HG02852 (cell line): ENCODE results near the gene TNFAIP8L1.

Experiments
- ATAC-seq: cut with Tn5 transposase; IDR thresholded peaks from one replicate; pipeline ENCODE4 v1.9.1; 2021; ENCODE audit warnings: mild to moderate bottlenecking, moderate library complexity; ENCODE audit not compliant: unreplicated experiment

Gene TNFAIP8L1

DNA sequence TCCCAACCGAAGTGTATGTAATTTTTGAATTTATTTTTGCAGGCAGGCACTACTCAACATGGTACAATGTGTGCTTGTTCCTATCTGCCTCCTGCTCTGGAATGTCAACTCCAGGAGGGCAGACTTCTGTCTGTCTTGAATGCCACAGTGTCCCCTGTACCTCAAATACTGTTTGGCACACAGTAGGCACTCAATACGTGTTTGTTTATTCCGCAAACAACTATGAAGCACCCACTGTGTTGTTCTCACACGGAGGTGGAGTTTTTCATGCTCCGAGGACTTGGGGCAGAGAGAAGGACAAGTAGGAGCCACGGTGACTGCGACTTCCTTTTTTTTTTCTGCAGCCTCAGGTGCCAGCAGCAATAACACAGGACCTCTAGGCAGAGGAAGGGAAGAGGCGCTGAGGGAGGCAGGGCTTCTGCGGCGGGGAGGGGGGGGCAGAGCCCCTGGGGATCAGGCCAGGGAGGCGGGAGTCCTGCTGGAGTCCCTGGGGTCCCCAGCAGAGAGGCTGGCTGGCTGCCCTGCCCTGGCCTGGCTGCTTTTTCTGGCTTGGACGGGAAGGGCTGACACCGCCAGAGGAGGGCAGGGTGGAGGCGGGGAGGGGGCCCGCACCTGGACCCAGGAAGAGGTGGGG, 29.3 kb upstream of the TNFAIP8L1 start:
- no peak for ATAC-seq

DNA sequence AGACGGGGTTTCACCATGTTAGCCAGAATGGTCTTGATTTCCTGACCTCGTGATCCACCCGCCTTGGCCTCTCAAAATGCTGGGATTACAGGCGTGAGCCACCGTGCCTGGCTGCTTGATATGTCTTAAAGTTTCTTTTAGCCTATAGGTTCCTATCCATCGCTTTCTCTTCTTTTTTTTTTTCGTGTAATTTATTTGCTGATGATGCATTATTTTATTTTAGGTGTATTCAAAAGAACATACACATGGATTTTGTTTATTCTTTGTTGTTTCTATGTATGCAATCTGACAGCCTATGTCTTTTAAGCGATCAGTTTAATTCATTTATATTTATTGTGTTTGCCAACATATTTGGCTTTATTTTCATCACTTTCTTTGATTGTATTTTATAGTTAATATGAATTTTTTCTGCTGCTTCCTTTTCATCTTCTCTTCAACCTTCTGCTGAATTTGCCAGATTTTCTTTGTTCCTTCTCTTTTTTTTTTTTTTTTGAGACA, 26.0 kb upstream of the TNFAIP8L1 start:
- ATAC-seq: no peak

DNA sequence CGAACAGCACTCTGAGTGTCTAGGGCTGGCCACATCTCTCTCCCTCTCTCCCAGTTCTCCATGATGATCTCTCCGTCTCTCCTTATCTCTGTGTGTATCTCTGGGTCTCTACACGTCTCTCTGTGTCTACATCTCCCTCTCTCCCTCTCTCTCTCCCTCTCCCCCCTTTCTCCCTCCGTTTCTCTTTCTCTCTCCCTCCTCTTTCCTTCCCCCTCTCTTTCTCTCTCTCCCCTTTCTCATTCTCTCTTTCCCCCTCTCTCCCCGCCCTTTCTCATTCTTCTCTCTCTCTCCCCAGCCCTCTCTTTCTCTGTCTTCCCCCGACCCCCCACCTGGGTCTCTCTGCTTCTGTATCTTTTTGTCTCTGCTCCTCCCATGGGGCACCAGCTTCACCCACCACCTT, 21.3 kb upstream of the TNFAIP8L1 start:
- ATAC-seq: no peak

DNA sequence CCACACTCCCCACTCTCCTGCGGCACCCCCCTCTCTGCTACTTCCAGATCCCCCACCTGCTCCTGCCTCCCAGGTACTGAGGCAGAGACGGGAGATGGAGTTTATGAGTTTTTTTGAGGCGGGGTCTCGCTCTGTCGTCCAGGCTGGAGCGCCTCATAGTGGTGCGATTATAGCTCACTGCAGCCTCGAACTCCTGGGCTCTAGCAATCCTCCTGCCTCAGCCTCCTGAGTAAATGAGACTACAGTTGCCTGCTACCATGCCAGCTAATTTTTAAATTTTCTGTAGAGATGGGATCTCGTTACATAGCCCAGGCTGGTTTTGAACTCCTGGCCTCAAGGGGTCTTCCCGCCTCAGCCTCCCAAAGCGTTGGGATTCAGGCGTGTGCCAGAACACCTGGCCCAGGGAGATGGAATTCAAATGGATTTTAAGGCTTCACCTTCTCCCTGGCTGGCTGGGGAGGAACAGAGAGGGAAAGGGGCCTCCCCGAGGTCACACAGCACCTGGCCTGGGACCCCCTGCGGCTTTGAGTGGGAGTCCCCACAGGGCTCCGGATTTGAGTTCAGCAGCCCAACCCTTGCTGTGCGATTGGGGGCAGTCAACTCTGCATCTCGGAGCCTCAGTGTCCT, 19.5 kb upstream of the TNFAIP8L1 start:
- no peak for ATAC-seq

DNA sequence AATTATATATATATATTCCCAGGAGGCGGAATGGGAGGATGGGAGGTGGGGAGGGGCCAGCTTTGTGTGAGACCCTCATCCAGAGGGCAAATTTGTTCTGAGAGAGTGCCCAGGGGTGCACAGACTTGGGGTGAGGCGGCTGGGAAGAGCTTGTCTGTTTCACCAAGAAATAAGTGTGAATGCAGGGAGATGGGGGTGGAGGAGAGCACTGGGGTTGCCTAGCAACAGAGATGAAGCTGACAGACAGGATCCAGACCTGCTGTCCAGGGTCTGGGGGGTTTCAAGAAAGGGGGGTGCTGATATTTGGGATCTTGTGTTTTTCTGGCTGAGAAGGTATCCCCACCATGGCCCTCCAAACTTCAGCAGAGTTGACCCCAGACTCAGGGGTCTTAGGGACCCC, 18.6 kb upstream of the TNFAIP8L1 start:
- no peak for ATAC-seq

DNA sequence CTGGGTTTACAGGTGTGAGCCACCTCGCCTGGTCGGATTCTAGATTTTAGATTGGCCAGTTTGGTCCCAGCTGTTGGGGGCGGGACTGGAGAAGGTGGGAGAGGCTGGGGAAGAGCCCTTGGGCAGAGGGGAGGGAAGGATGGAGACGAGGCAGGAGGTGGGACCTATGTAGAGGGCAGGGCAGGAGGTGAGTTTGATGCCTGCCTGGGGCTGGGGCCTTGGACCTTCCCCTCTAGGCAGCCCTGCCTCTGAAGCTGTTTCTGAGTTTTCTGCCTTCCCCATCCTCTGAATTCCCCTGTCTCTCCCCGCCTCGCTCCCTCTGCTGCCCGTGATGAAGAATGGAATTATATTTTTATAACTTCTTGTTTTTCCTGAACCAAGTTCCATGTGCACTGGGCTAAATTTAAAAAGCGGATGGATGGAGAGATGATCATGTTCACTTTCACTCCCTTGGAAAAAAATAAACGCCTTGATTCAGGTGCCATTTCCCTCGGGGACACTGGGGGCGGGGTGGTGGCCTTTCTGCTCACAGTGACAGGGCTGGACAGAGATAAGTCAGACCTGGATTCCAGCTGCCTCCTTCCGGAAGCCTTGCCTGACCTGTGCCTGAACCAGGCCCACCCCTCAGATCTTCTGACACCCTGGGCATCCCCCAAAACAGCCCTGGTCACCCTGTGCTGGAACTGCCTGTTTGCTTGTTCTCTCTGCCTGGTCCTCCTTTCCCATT, 16.5 kb upstream of the TNFAIP8L1 start:
- no peak for ATAC-seq

DNA sequence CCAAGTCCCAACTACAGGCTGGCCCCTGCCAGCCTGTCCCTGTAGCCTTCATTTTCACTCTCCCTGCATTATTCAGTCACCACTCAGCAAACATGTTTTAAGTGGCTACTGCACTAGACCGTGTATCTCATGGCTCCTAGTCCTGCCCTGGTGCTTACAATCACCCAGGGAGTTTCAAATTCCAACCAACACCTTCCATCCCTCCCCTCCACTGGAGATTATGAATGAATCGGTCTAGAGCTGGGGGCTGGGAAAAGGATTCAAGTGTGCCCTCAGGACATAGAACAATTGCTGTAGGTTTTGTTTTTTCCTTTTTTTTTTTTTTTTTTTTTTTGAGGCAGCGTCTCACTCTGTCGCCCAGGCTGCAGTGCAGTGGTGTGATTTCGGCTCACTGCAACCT, 15.0 kb upstream of the TNFAIP8L1 start:
- ATAC-seq: no peak

DNA sequence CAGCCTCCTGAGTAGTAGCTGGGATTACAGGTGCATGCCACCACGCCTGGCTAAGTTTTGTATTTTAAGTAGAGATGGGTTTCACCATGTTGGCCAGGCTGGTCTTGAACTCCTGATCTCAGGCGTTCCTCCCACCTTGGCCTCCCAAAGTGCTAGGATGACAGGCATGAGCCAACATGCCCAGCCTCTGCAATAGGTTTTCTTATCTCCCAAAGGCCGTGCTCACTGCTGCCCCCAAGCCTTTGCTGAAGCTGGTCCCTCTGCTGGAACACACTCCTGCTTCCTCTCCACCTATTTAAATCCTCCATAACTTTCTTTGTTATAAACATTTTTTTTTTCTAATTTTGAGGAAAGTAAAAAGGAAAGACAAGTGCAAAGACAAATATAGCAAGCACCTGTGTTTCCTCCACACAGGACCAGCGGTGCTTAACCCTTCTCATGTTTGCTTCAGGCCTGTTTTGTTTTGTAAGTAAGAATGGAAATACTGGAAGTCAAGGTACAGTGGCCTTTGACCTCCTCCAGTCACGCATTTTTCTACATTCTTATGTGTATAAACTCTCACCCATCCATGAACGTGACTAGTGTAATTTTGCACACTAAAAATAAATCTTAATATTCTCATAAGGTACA, 14.5 kb upstream of the TNFAIP8L1 start:
- no peak for ATAC-seq

DNA sequence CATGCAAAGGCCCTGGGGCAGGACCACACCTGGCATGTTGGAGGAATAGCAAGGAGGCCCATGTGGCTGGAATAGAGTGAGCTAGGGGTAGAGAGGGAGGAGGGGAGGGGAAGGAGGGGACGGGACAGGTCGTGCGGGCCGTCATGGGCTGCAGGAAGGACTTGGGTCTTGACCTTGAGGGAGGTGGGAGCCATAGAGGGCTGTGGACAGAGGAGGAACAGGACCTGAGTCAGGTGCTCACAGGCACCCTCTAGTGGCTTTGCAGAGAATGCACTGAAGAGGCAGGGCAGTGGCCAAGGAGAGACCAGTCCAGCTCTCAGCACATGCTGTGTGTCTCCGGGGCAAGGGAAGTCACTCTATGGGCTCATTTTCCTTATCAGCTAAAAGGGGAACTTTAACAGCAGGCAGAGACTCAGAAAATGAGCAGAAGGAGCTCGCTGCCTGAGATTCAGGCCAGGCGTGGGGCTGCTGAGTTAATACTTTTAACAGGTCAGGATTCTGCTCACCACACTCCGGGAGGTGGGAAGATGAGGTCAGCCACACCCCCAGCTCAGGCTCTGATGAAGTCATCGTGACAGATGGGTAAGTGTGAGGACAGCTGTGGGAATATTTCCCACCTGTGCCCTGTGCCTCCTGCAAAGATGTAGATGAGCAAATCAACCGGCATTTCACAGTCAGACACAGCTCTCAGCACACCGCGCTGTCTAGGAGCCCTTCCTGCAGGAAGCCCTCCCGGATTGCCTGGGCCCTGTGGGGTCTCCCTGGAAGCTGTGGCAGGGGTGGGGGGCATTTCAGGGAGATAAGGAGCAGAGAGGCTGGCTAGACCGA, 6.0 kb upstream of the TNFAIP8L1 start:
- no peak for ATAC-seq

DNA sequence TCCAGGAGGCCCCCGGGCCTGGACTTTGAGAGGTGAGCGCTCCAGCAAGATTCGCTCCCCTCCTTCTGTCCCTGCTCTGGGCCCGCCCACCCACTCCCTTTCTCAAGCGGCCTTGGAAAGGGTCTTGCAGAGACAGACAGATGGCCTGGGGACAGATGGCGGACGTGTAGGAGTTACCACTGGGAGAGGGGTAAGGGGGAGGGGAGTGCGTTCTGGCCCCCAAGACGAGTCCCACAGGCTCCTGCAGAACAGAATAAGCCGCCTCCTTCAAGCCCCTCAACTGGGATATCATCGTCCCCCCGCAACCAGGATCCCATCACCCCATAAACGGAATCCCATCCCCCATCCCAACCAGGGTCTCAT, 3.6 kb upstream of the TNFAIP8L1 start:
- no peak for ATAC-seq

DNA sequence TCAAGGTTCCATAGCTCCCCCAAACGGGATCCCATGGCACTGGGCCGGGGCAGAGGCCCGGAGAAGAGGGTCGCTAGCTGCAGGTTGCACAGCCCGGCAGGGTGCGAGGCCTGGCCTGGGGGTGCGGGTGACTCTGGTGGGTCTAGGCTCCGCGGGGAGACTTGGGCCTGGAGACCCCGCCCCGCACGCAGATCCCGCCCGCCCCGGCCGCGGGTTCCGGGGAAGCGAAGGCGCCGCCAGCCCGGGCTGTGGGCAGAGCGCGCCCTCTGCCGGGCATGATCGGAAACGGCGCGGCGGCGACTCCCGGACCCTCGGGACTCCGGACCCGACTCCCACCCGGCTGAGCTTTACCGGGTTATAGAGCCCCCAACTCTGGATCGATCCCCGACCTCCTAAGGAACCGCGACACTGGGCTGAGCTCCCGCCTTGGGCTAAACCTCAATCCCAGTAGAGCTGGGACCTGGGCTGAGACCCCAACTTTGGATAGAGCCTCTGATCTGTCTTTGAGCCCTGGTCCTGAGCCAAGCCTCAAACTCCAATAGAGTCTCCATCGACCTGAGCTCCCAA, 3.1 kb upstream of the TNFAIP8L1 start:
- ATAC-seq: no peak

DNA sequence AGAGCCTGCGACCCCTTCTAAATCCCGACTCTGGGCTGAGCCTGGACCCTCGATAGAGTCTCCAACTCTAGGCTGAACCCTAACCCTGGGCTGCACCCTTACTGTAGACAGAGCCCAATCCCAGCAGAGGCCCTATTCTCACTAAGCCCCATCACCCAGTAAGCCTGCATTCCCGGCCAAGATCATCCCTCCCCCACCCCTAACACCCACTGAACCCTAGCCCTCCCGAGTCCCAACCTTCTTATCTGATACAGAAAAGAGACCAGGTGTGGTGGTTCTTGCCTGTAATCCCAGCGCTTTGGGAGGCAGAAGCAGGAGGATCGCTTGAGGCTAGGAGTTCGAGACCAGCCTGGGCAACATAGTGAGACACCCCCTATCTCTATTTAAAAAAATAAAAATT, 2.6 kb upstream of the TNFAIP8L1 start:
- ATAC-seq: no peak

DNA sequence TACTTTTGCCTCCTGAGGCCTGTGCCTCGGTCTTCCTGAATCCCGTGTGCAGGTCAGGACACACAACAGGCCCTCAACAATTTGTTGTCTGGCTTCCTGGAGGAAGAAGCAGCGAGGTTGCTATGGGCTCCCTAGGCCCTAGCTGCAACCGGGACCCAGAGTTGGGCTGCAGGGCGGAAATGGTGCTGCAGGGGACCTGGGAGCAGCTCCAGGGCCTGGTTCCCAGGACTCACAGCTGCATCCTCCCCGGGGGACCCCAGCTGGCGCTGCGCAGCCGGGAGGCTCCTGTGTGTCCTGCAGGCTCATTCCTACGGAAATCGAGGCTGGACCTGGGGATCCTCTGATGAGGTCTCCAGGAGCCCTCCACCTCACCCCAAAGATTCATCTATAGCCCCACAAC, 999 bp upstream of the TNFAIP8L1 start:
- ATAC-seq: no peak

DNA sequence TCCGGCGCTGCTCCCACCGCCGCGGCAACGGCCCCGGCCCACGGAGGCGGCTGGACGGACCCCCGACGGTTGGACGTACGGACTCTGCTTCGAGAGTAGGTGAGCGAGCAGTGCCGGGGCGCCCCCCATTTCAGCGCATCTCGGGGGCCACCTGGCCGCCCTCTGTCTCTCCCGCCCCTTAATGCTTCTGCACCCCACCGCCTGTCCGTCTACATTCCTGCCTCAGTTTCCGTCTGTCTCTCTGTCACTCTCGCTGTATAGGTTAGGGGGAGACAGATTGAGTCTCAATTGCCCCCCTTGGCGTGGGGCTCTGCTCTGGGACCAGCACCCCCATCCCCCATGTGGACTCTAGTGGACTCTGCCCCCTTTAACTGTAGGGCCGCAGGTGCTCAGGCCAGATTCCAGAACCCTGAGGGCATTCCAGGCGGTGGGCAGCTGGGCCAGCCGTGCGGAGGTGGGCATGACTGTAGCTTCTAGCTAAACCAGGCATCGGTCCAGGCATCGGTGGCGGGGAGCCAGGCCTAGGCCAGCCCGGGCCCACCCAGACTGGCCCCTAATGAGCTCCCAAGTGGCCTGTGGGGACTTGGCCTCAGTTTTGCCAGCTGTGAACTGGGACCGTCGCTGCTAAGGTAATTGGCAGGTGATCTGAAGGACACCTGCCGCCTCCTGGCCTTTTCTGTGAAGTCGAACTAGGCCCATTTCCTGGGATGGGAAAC, 373 bp downstream of the TNFAIP8L1 start:
- ATAC-seq: peak; percentile 3

DNA sequence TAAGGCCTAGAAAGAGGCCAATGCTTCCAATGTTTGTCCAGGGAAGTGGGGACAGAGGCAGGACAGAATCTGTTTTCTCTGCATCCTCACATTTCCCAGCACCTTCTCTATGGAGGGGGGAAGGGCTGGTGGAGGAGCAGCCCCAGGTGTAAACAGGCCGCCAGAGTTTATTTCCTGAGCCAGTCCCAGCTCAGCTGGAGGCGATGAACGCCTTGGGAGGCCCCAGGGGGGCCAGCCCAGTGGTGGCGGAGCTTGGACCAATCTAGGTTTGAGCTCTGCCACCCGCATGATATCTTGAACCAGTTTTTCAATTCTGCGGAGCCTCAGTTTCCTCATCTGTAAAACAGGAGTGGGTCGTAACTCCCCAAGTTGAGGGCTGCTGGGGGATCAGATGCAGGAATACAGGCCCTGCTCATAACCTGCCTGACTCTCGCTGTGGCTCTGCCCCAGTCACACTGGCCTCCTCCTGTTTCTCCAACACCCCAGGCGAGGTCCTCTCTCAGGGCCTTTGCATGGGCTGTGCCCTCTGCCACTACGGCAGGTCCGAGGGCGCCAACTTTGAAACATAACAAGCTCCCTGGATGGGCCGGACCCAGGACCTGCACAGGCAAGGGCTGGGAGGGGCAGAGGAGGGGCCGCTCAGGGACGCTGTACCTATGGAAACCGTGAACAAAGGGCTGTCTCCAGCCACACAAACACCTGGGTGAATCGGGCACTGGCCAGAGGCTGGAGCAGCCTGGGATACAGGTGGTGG, 1.1 kb downstream of the TNFAIP8L1 start:
- no peak for ATAC-seq

DNA sequence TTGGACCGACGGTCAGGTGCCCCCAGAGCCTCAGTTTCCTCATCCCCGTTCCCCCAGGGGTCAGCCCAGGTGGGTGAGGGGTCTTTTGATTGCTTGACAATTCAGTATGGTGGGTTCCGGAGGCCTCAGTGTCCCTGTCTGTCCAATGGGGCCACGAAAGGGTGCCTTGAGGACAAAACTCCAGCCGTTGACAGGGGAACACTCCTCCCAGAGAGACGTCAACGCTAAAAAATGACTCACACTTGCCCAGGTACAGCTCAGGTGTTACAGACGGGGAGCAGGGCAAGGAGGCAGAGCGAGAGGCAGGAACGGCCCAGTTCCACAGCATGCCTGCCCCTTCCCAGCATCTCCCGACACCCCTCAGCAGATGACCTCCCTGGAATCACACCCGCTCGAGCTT, 1.8 kb downstream of the TNFAIP8L1 start:
- no peak for ATAC-seq

DNA sequence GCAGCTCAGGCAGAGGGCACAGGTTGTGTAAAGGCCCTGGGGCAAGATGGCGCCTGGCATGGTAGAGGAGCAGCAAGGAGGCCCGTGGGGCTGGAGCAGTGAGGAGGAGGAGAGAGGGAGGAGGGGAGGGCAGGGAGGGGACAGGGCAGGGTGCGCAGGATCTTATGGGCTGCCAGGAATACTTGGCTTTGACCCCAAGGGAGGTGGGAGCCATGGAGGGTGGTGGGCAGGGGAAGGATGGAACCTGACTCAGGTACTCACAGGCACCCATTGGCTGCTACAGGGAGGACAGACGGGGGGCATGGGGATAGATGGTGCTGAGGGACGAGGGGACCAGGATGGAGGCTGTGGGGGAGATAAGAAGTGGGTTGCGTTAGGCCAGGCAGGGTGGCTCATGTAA, 3.3 kb downstream of the TNFAIP8L1 start:
- ATAC-seq: no peak

DNA sequence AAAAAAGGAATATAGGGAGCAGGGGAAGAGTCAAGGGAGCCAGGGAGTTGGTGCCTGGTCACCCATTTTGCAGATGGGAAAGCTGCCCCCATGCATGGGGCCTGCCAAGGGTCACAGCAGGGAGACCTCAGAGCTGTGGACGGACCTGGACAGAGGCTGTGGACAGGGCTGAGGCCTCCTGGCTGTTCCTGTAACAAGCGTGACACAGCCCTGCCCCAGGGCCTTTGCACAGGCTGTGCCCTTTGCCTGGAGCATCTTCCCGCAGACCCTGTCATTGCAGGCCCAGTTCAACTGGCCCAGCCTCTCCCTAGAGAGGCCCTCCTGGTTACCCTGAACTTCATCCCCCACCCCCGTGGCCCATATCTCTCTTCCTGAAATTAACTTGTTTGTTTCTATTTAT, 6.4 kb downstream of the TNFAIP8L1 start:
- no peak for ATAC-seq
